Activated CD8-positive, alpha-beta memory T cell treated with anti-CD3 and anti-CD28 coated beads, Interleukin-2, amount 50 U/mL, for 48 hours (primary cell): ENCODE measurements around the gene BAIAP2.
"Not testable (repeated sequence)": the region's sequence is repeated elsewhere in the genome, so short reads cannot be mapped to it uniquely, and the experiment has no call there.

ENCODE experiments used
- DNase-seq: peaks from one replicate; pipeline ENCODE4 v3.0.0-alpha.2; 2020

BAIAP2 gene

DNA sequence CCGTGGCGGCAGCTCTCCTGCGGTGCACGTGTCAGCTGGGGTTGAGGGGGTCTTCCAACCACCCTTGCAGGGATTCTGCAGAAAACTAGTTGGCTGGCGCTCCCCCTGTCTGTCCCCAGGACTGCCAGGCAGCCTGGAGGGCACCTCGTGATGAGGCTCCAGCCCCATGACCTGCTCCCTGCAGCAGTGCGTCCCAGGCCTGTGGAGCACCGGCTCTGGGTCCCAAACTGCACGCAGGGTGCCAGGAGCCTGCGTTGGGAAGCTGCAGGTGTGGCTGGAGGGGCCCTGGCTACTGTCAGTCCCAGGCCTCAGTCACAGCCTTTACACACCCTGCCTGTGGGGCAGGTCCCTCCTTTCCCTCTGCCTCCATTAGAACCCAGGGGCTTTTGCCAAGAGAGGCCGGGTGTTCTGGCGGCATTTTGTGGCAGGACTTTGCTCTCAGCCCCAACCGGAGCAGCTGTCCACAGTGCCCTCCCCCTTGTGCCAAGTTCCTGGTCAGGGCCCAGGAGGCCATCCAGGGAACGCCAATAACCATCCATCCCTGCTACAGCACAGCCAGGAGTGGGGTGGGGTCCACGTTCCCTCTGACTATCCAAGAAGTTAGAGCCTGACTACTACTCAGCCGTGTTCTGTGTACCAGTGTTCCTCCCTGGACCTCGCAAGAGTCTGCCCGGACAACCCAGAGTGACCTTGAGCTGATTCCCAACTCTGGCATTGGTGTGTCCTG, 34.2 kb upstream of the BAIAP2 start:
- no peak for DNase-seq

- DNase-seq = no peak
Observed at GRCh38 chr17:81002013-81002384, 33.0 kb upstream of the BAIAP2 start.

GRCh38 chr17:81002409-81003361, 32.3 kb upstream of the BAIAP2 start:
- no peak for DNase-seq

GRCh38 chr17:81003711-81004475, 31.1 kb upstream of the BAIAP2 start:
- DNase-seq = no peak

DNA sequence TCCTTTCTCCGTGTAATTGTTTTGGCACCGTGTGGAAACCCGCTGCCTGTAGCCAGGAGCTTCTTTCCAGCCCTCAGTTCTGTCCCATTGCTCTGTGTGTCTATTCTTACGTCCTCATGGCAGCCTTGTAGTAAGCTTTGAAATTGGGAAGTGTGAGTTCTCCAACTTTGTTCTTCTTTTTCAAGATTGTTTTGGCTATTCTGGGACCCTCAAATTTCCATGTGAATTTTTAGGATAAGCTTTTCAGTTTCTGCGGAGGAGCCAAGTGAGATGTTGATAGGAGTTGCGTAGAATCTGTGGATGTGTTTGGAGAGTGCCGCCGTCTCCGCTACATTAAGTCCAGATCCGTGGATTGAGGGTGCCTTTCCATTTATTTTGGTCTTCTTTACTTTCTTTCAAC, 28.1 kb upstream of the BAIAP2 start:
- DNase-seq = no peak

DNA sequence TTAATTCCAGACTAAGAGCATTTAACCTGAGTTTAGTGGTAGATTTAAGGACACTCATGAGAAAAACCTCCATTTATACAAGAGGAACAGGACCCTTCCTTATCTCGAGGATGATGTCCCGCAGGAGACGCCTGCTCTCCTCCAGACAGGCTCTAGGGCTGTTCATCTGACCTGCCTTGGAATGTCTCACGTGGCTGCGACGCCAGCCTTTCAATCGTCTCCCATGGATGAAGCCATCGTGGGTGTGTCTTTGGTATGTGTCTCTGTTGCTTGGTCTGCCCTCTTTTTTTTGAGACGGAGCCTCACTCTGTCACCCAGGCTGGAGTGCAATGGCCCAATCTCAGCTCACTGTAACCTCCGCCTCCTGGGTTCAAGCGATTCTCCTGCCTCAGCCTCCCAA, 26.8 kb upstream of the BAIAP2 start:
- no peak for DNase-seq

- DNase-seq = no peak
Observed at GRCh38 chr17:81009136-81009535, 25.8 kb upstream of the BAIAP2 start.

DNA sequence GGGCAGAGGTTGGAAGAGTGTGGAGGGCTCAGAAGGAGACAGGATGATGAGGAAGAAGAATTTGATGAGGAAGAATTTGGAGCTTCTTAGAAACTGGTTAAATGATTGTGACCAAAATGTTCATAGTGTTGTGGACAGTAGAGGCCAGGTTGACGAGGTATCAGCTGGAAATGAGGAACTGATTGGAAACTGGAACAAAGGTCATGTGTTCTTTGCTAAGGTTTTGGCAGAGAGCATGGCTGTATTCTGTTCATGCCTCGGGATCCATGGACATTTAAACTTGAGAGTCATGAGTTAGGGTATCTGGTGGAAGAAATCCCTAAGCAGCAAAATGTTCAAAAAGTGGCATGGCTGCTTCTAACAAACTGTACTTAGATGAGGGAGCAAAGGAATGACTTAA, 24.0 kb upstream of the BAIAP2 start:
- no peak for DNase-seq

DNA sequence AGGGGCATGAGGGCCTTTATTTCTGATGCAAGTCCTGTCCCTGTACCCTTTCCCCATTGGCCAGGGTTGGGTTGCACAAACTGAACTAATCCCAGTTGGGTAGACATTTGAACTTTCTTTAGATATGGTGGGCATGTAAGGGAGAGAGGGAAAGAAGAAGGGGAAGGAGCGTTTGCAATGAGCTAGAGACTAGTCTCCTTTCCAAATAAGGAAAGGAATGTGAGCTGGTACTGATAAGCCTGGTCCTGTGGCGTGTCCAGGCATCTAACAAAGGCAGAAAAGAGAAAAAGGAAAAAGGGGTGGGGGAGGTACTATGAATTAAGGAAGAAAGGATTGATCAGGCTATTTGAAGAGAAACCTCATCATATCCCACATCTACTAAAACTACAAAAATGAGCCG, 23.0 kb upstream of the BAIAP2 start:
- no peak for DNase-seq

GRCh38 chr17:81012574-81013447, 22.1 kb upstream of the BAIAP2 start:
- DNase-seq = no peak

- DNase-seq = no peak
Observed at GRCh38 chr17:81013642-81014041, 21.3 kb upstream of the BAIAP2 start.

GRCh38 chr17:81015136-81015535, 19.8 kb upstream of the BAIAP2 start:
- DNase-seq = no peak

GRCh38 chr17:81016575-81016974, 18.4 kb upstream of the BAIAP2 start:
- DNase-seq = no peak

DNA sequence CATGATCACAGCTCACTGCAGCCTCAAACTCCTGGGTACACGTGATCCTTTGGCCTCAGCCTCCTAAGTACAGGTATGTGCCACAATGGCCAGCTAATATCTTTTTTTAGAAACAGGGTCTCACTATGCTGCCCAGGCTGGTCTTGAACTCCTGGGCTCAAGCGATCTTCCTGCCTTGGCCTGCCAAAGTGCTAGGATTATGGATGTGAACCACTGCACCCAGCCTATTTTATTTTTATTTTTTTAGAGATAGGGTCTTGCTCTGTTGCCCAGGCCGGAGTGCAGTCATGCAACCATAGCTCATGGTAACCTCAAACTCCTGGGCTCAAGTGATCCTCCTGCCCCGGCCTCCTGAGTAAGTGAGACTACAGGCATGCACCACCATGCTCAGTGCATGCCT, 17.6 kb upstream of the BAIAP2 start:
- not testable (repeated sequence) for DNase-seq

DNA sequence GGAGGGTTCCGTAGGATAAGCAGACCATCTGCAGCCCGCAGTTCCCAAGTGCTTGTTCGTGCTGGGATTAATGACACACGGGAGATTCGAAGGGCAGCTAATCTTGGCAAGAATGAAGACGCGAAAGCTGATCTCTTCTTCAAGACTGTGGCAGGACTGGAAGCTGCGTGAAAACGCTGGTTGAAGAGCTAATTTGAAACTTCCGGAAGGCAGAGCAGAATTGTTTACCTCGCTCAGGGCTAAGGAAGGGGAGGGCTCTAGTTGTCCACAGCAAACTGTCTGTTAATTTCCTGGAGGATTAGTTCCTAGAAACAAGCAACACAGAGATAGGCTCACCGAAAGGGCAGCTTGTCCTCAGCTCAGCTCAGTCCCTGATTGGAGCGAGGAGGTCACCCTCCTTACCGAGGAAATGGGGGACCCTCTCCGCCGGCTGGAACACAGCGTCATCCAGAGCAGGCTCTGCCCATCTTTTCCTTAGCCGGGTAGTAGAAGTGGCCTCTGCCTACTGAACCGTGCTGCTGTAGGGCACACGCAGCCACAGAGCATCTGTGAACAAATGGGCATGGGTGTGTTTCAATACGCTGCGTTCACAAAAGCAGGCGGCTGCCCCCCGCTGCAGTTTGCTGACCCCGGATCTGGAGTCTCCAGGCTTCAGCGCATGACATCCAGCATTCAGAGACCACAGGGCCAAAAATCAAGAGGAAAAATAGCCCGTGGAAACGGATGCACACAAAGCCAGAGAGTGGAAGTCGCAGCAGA, 16.7 kb upstream of the BAIAP2 start:
- peak; percentile 68 for DNase-seq

DNA sequence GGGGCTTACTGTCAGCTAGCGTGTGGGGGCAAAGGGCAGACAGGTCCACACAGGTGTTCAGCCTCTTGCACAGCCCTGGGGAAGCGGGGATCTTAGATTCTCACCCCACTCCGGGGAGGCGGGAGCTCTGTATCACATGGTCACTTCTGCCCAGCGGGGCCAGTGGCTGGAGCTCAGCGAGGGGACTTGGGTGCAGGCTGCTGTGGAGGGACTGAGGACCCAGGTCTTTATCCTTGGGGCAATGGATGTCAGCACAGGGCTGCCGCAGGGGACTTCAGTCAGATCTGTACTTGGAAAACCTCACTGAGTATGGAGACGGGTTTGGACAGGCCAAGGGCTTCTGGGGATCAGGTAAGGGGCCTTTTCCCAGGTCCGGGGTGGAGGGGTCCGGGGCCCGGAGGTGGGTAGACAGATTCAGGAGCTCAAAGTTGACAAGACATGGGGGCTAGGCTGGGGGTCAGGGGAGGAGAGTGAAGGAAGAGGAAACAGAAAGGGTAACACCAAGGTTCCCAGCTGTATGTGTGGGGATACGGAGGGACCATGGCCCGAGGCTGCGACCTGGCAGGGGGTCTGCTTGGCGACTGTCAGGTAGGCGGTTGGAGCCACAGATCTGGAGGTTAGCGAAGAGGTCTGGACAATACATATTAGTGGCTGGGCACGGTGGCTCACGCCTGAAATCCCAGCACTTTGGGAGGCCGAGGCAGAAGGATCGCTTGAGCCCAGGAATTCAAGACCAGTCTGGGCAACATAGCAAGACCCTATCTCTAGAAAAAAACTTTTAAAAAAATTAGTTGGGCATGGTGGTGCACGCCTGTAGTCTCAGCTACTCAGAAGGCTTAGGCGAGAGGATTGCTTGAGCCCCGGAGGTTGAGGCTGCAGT, 15.1 kb upstream of the BAIAP2 start:
- no peak for DNase-seq

DNA sequence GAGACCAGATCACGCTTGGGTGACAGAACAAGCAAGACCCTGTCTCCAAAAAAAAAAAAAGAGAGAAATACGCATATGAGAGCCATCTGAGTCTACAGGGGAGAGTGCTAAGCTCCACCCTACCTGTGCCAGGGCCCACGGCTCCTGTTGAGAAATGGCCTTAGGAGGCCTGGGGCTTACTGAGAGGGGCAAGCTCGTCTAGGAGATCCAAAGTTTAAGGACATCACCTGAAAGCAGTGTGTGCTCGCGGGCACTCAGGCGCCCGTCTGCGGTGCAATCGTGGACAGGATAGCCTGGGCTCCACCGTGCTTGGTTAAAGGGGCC, 14.5 kb upstream of the BAIAP2 start:
- no peak for DNase-seq

- no peak for DNase-seq
Observed at GRCh38 chr17:81020767-81021497, 14.0 kb upstream of the BAIAP2 start.

- no peak for DNase-seq
Observed at GRCh38 chr17:81021531-81022343, 13.2 kb upstream of the BAIAP2 start.
